Measurements from ENCODE around the gene MEAK7.

- TF ChIP-seq POLR2A (IDR thresholded peaks at IDR 0.05; ENCODE audit: low read length) (no peak), GATA1 (IDR thresholded peaks at IDR 0.05; ENCODE audit: low read depth, low read length) (no peak)
Measured at GRCh38 chr16:84531671-84532111, 27.2 kb upstream of the MEAK7 start.
